Right renal cortex interstitium (tissue), 3 donors: ENCODE measurements around the gene TMTC1. TPM values are rescaled to one million over a fixed set of nuclear protein-coding genes. Genes with fewer than 3 reads are reported as not detected.
"Not testable (repeated sequence)": the region's sequence is repeated elsewhere in the genome, so short reads cannot be mapped to it uniquely, and the experiment has no call there.

Experiments
- DNase-seq, 3 donors: peaks; one replicate each; pipeline ENCODE4 v3.0.0-alpha.2; 2013; ENCODE audit warnings: low read depth in 3 of 3, low spot score in 2 of 3
- polyA plus RNA-seq, 3 donors: library from polyadenylated mRNA; unstranded; fragments of 120-200 nt; gene quantifications; one replicate each; pipeline ENCODE4 v1.2.1, GENCODE V29; 2013; ENCODE audit not compliant: insufficient read length in 3 of 3

Gene TMTC1
- polyA plus RNA-seq, 3 donors, result 27.1 to 34.1 (median 28.6) TPM

- no peak for DNase-seq
Measured at GRCh38 chr12:29681370-29681769, 102.4 kb downstream of the TMTC1 start.

- DNase-seq, result no peak
Measured at GRCh38 chr12:29676676-29677075, 107.1 kb downstream of the TMTC1 start.

- no peak for DNase-seq
Measured at GRCh38 chr12:29674463-29674862, 109.3 kb downstream of the TMTC1 start.

GRCh38 chr12:29673346-29673745, 110.4 kb downstream of the TMTC1 start:
- DNase-seq, result no peak

GRCh38 chr12:29672580-29672979, 111.2 kb downstream of the TMTC1 start:
- no peak for DNase-seq

- no peak for DNase-seq
Measured at GRCh38 chr12:29671742-29672141, 112.0 kb downstream of the TMTC1 start.

- no peak for DNase-seq
Measured at GRCh38 chr12:29667011-29667410, 116.7 kb downstream of the TMTC1 start.

GRCh38 chr12:29665107-29665506, 118.6 kb downstream of the TMTC1 start:
- no peak for DNase-seq

GRCh38 chr12:29662734-29663323, 120.9 kb downstream of the TMTC1 start:
- no peak for DNase-seq

- no peak for DNase-seq
Measured at GRCh38 chr12:29660847-29661246, 122.9 kb downstream of the TMTC1 start.

- DNase-seq, result no peak
Measured at GRCh38 chr12:29656762-29657538, 126.8 kb downstream of the TMTC1 start.

GRCh38 chr12:29655861-29656260, 127.9 kb downstream of the TMTC1 start:
- no peak for DNase-seq

- no peak for DNase-seq
Measured at GRCh38 chr12:29653286-29653685, 130.5 kb downstream of the TMTC1 start.

GRCh38 chr12:29650371-29650770, 133.4 kb downstream of the TMTC1 start:
- DNase-seq, result no peak

- DNase-seq, result no peak
Measured at GRCh38 chr12:29649722-29650121, 134.0 kb downstream of the TMTC1 start.

- no peak for DNase-seq
Measured at GRCh38 chr12:29644536-29645162, 139.1 kb downstream of the TMTC1 start.

GRCh38 chr12:29640589-29641345, 143.0 kb downstream of the TMTC1 start:
- DNase-seq, result no peak

GRCh38 chr12:29639893-29640495, 143.7 kb downstream of the TMTC1 start:
- no peak for DNase-seq

- no peak for DNase-seq
Measured at GRCh38 chr12:29638528-29638927, 145.2 kb downstream of the TMTC1 start.

- no peak for DNase-seq
Measured at GRCh38 chr12:29634057-29634456, 149.7 kb downstream of the TMTC1 start.

- DNase-seq, result not testable (repeated sequence)
Measured at GRCh38 chr12:29630164-29630563, 153.6 kb downstream of the TMTC1 start.
